ENCODE measurements around the gene CMYA5. TPM values are rescaled to one million over a fixed set of nuclear protein-coding genes. Genes with fewer than 3 reads are reported as not detected.

The CMYA5 gene
- total and polyA plus RNA-seq, 2 donors (not counting 3 experiments of a cell fraction or from before 2014, with no cell fraction given) = 0.04 to 0.20 TPM

GRCh38 chr5:79727451-79728355 is 38.1 kb downstream of the CMYA5 start:
- no peaks in the 10 kb centered on the region for H3K9me3 ChIP-seq (replicated peaks; ENCODE audit: control insufficient read depth, insufficient read depth, low read length)
- FAIRE-seq (no peak), DNase-seq (ENCODE audit: low read depth, low spot score) (no peak)
- H4K20me1 ChIP-seq (replicated peaks; ENCODE audit: control insufficient read depth, extremely low read depth, insufficient read depth, low read length) = no peaks in the 10 kb centered on the region
- no peak overlapping the region for H2AFZ ChIP-seq (ENCODE audit: low read depth, low read length)
- H3K4me3 ChIP-seq (replicated peaks in 1 of 3; ENCODE audit: insufficient read depth in 1 of 3, low read depth in 1 of 3, low read length in 3 of 3) = no peak overlapping the region
- intact Hi-C loops (cut with micrococcal nuclease) = no loop called here
- POLR2A ChIA-PET = no interaction called here
- H3K79me2 ChIP-seq (ENCODE audit: control insufficient read depth, insufficient read depth, low read length) = no peaks in the 10 kb centered on the region
- no peaks in the 10 kb centered on the region for H3K27me3 ChIP-seq (ENCODE audit: control insufficient read depth in 2 of 2, insufficient read depth in 2 of 2, low read length in 2 of 2)
- no peaks in the 10 kb centered on the region for H3K36me3 ChIP-seq (ENCODE audit: control insufficient read depth in 2 of 2, extremely low read depth in 1 of 2, insufficient read depth in 2 of 2, low read length in 2 of 2)
- no TSS peak for BruUV-seq (replicated peaks)
- CTCF ChIA-PET = no interaction called here
- no peak overlapping the region for H3K4me2 ChIP-seq (ENCODE audit: insufficient read depth, low read length)
- TF ChIP-seq POLR2A (IDR thresholded peaks at IDR 0.05; ENCODE audit: low read depth, low read length) (no peak), GATA2 (IDR thresholded peaks at IDR 0.05; ENCODE audit: insufficient read depth, insufficient read length, low read depth, low read length) (no peak), FOS (IDR thresholded peaks at IDR 0.05; ENCODE audit: borderline replicate concordance, insufficient read depth, low read length) (no peak), MYC (IDR thresholded peaks at IDR 0.05; ENCODE audit: low read depth, low read length) (no peak), CTCF (IDR thresholded peaks at IDR 0.05; ENCODE audit: extremely low read depth in 1 of 2, insufficient read depth in 1 of 2, low read depth in 1 of 2, low read length in 2 of 2) (no peak), EZH2 (IDR thresholded peaks at IDR 0.05; ENCODE audit: borderline replicate concordance, low read depth, low read length, severe bottlenecking) (no peak), JUN (IDR thresholded peaks at IDR 0.05; ENCODE audit: borderline replicate concordance, insufficient read depth, insufficient read length, low read depth) (no peak), POLR2AphosphoS5 (IDR thresholded peaks at IDR 0.05; ENCODE audit: insufficient read depth, low read depth, low read length) (no peak)
- TF ChIP-seq, protein P1, sequence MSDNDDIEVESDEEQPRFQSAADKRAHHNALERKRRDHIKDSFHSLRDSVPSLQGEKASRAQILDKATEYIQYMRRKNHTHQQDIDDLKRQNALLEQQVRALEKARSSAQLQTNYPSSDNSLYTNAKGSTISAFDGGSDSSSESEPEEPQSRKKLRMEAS (IDR thresholded peaks at IDR 0.05; ENCODE audit: insufficient read depth, insufficient read length) = no peak
- no peak overlapping the region for H3K9ac ChIP-seq (replicated peaks; ENCODE audit: extremely low read depth, insufficient read depth, low read length)
- H3K4me1 ChIP-seq (ENCODE audit: control insufficient read depth, extremely low read depth, insufficient read depth, low read length) = no peaks in the 10 kb centered on the region
- dilution Hi-C loops (cut with MboI; ENCODE audit: extremely low pct_ligation_motif_present, low sequenced_read_pairs) = no loop called here
- no peaks in the 10 kb centered on the region for H3K9me1 ChIP-seq (replicated peaks; ENCODE audit: control insufficient read depth, extremely low read depth, insufficient read depth, low read length)
- no peak overlapping the region for H3K27ac ChIP-seq (ENCODE audit: insufficient read depth, low read depth, low read length)

Measured in endothelial cell of umbilical vein (primary cell).